Right lobe of liver (tissue), 6 donors: ENCODE measurements around the gene TRAK1. TPM values are rescaled to one million over a fixed set of nuclear protein-coding genes. Genes with fewer than 3 reads are reported as not detected.

Experiments used
- ATAC-seq, 4 donors: fragments of 200-7000 bp; cut with Tn5 transposase; one replicate each; pipeline ENCODE4 v1.9.1; 2020; ENCODE audit warnings: mild to moderate bottlenecking in 4 of 4, moderate library complexity in 4 of 4
- DNase-seq, 3 donors: peaks; one replicate each; pipeline ENCODE4 v3.0.0-alpha.2; 2020
- H3K27ac ChIP-seq, 3 donors: fragments of 200-600 bp; one replicate each; pipeline ENCODE4 v1.8.0; 2022
- H3K27me3 ChIP-seq, 2 donors: fragments of 200-600 bp; one replicate each; pipeline ENCODE4 v1.8.0; 2022
- H3K36me3 ChIP-seq, 4 donors: fragments of 200-600 bp; sonication (generic) in 1 of 4; one replicate each; pipeline versions ENCODE4 v1.5.1 to v1.8.0; 2017 to 2022; ENCODE audit warnings: control low read depth in 1 of 4
- H3K4me1 ChIP-seq, 4 donors: fragments of 200-600 bp; sonication (generic) in 1 of 4; one replicate each; pipeline versions ENCODE4 v1.5.1 to v1.8.0; 2017 to 2022; ENCODE audit warnings: control low read depth in 1 of 4
- H3K4me3 ChIP-seq, 3 donors: fragments of 200-600 bp; one replicate each; pipeline ENCODE4 v1.8.0; 2022
- H3K9me3 ChIP-seq, 4 donors: fragments of 200-600 bp; sonication (generic) in 1 of 4; one replicate each; pipeline versions ENCODE4 v1.5.1 to v1.8.0; 2017 to 2022; ENCODE audit warnings: control low read depth in 1 of 4
- POLR2A ChIP-seq: fragments of 450-650 bp; IDR thresholded peaks from one replicate; pipeline ENCODE4 v1.6.1; 2017; ENCODE audit warnings: antibody characterized with exemption, mild to moderate bottlenecking
- WGBS: methylation state at CpG from one replicate; pipeline ENCODE4 v1.1.6; 2018; ENCODE audit warnings: low coverage, low lambda C conversion rate; ENCODE audit not compliant: insufficient coverage; ENCODE audit errors: missing lambda C conversion rate; 5-methylcytosine and 5-hydroxymethylcytosine counted together
- intact Hi-C, 2 donors: fragments of 100-400 bp; cut with DNase I; formaldehyde crosslinking; loops; one replicate each; pipeline versions ENCODE4 v1.11.2 to v1.14.1; 2022
- total RNA-seq, 6 experiments: library from RNA; depleted of rRNA in 2 of 6; stranded (reverse); fragments of >200 nt in 2 of 6; fragmentation: NEBNext Ultra II Directional in 3 of 6; extraction: Animal tissue kit (Norgen Biotek cat#: 25700) in 3 of 6; gene quantifications; one replicate each; pipeline versions ENCODE4 v1.1.0 to v1.2.4, GENCODE V29; 2016 to 2023
- TF ChIP-seq, protein P1 (sequence below), 4 donors: fragments of 200-600 bp in 3 of 4; fragments of 450-650 bp in 1 of 4; IDR thresholded peaks; one replicate each; pipeline versions ENCODE4 v1.5.1 to v1.8.0; 2016 to 2022; ENCODE audit warnings: antibody characterized with exemption in 4 of 4, mild to moderate bottlenecking in 2 of 4
- donor health status: DM: no; HTN: yes; CAD: no.
- donor health status: DM: no; HTN: no; CAD: no.
- donor health status: DM: no; HTN: no; CAD: no.
- donor health status: DM: no; HTN: yes; CAD: no.
- donor health status: DM: no; HTN: yes; CAD: no.

The TRAK1 gene
- total RNA-seq, 6 experiments from 2014 or later, result 9.5 to 16.4 (median 12.2) TPM

- Histone ChIP-seq H3K4me3 (no peak overlapping the region), H3K9me3 (no peaks in the 10 kb centered on the region), H3K27me3 (no peaks in the 10 kb centered on the region), H3K4me1 (peaks cover 0 to 25% (median 7%) of the 10 kb centered on the region in 4 donors), H3K27ac (no peak overlapping the region), H3K36me3 (no peaks in the 10 kb centered on the region)
- WGBS, result 46% methylated on average over 2 of the region's 3 CpGs
- intact Hi-C loops, result no loop called here
- ATAC-seq (no peak), DNase-seq (no peak)
- TF ChIP-seq, protein P1, sequence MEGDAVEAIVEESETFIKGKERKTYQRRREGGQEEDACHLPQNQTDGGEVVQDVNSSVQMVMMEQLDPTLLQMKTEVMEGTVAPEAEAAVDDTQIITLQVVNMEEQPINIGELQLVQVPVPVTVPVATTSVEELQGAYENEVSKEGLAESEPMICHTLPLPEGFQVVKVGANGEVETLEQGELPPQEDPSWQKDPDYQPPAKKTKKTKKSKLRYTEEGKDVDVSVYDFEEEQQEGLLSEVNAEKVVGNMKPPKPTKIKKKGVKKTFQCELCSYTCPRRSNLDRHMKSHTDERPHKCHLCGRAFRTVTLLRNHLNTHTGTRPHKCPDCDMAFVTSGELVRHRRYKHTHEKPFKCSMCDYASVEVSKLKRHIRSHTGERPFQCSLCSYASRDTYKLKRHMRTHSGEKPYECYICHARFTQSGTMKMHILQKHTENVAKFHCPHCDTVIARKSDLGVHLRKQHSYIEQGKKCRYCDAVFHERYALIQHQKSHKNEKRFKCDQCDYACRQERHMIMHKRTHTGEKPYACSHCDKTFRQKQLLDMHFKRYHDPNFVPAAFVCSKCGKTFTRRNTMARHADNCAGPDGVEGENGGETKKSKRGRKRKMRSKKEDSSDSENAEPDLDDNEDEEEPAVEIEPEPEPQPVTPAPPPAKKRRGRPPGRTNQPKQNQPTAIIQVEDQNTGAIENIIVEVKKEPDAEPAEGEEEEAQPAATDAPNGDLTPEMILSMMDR (IDR thresholded peaks at IDR 0.05), result no peak
- TF ChIP-seq POLR2A, result no peak
Observed at GRCh38 chr3:42084586-42084985, 6.6 kb upstream of the TRAK1 start.

DNA sequence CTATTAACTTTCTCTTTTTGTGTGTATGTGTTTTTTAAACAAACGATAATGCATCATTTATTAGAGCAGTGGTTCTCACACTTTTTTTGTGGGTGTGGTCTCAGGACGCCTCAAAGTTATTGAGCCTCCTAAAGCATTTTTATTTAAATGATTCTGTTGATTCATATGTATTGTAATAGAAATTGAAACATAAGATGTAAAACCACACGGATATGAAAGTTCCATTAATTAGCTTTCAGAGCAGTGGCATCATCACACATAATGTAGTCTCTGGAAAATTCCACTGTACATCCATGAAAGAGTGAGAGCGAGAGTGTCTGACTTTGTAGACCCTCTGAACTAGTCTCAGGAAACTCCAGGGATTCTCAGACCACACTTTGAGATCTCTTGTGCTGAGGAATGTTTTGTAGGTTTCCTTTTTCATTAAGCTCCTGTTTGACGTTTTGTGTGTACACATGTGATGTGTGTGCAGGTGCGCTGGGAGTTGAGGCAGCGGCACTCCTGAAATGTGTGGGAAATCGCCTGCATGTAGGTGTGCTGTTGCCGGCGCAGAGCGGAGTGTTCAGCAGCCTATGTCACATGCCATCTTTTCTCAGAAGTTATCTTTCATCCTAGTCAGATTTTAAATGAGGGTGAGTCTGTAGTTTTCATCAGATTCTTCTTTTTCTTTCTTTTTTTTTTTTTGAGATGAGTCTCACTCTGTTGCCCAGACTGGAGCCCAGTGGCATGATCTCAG lies 5.3 kb upstream of the TRAK1 start:
- 75% methylated on average over 10 of the region's 11 CpGs for WGBS
- no peak overlapping the region for H3K4me3 ChIP-seq
- H3K4me1 ChIP-seq, result peaks cover 0 to 14% (median 1%) of the 10 kb centered on the region in 4 donors
- no peaks in the 10 kb centered on the region for H3K27me3 ChIP-seq
- TF ChIP-seq POLR2A, result no peak
- TF ChIP-seq, protein P1 (IDR thresholded peaks at IDR 0.05), result no peak
- DNase-seq (no peak), ATAC-seq (no peak)
- no peaks in the 10 kb centered on the region for H3K9me3 ChIP-seq
- H3K36me3 ChIP-seq, result no peaks in the 10 kb centered on the region
- H3K27ac ChIP-seq, result no peak overlapping the region
- intact Hi-C loops, result no loop called here

- WGBS, result 88% methylated on average over 9 of the region's 11 CpGs
- intact Hi-C loops, result no loop called here
Observed at GRCh38 chr3:42088803-42089530, 2.2 kb upstream of the TRAK1 start.

GRCh38 chr3:42092006-42092405 lies 849 bp downstream of the TRAK1 start:
- no peaks in the 10 kb centered on the region for H3K36me3 ChIP-seq
- no peaks in the 10 kb centered on the region for H3K4me1 ChIP-seq
- no peak overlapping the region for H3K4me3 ChIP-seq
- no peaks in the 10 kb centered on the region for H3K9me3 ChIP-seq
- no peaks in the 10 kb centered on the region for H3K27me3 ChIP-seq
- ATAC-seq, result no peak
- TF ChIP-seq, protein P1 (IDR thresholded peaks at IDR 0.05), result no peak
- no peak for TF ChIP-seq POLR2A
- intact Hi-C loops, result no loop called here
- H3K27ac ChIP-seq, result no peak overlapping the region
- no peak for DNase-seq
- WGBS, result 57% methylated on average over 2 of the region's 3 CpGs

More at GRCh38 chr3:42088803-42089530, 2.2 kb upstream of the TRAK1 start:
- DNase-seq, result no peak
- no peak overlapping the region for H3K27ac ChIP-seq
- H3K27me3 ChIP-seq, result no peaks in the 10 kb centered on the region
- H3K4me1 ChIP-seq, result no peaks in the 10 kb centered on the region
- no peak overlapping the region for H3K4me3 ChIP-seq
- H3K9me3 ChIP-seq, result no peaks in the 10 kb centered on the region
- TF ChIP-seq, protein P1 (IDR thresholded peaks at IDR 0.05), result no peak
- no peak for TF ChIP-seq POLR2A
- H3K36me3 ChIP-seq, result no peaks in the 10 kb centered on the region
- ATAC-seq, result no peak
